OCI-LY7 (cell line): ENCODE data around the gene DAZL. TPM values are rescaled to one million over a fixed set of nuclear protein-coding genes. Genes with fewer than 3 reads are reported as not detected.

Source experiments
- BruUV-seq: library from RNA; stranded (reverse); fragments of 400-500 nt; replicated peaks from 2 replicates; lab custom pipeline; 2021; lab: Mats Ljungman, UMichigan
- CTCF ChIA-PET: fragments of 300-600 bp; sonication (Branson Sonifier 250); formaldehyde crosslinking; loops from one replicate; lab custom pipeline; 2022; ENCODE audit warnings: antibody characterized with exemption; ENCODE audit not compliant: unreplicated experiment; lab: Charles Lee
- POLR2A ChIA-PET: fragments of 300-600 bp; sonication (Branson Sonifier 250); formaldehyde crosslinking; loops from one replicate; lab custom pipeline; 2022; ENCODE audit warnings: antibody characterized with exemption; lab: Charles Lee
- DNase-seq: peaks from one replicate; pipeline ENCODE4 v3.0.0-alpha.2; 2015; ENCODE audit warnings: low spot score
- H2AFZ ChIP-seq: fragments of 200-600 bp; sonication (generic), shearing (Covaris generic); 2 replicates; pipeline ENCODE4 v1.6.1; 2014; ENCODE audit warnings: mild to moderate bottlenecking, antibody characterized with exemption, low read length, moderate library complexity
- H3K27ac ChIP-seq: fragments of 200-600 bp; sonication (generic); 2 replicates; pipeline ENCODE4 v1.5.1; 2014; ENCODE audit warnings: mixed run types, low read depth, mild to moderate bottlenecking, moderate library complexity, low read length, inconsistent platforms; ENCODE audit not compliant: poor library complexity, severe bottlenecking
- H3K36me3 ChIP-seq: fragments of 200-600 bp; sonication (generic); 2 replicates; pipeline ENCODE4 v1.6.1; 2014; ENCODE audit warnings: mild to moderate bottlenecking, antibody characterized with exemption, low read length, moderate library complexity, mixed read lengths; ENCODE audit not compliant: insufficient read depth
- H3K4me1 ChIP-seq: fragments of 200-600 bp; sonication (generic); 2 replicates; pipeline ENCODE4 v1.5.1; 2014; ENCODE audit warnings: mild to moderate bottlenecking, low read length; ENCODE audit not compliant: insufficient read depth, poor library complexity, severe bottlenecking
- H3K4me2 ChIP-seq: fragments of 200-600 bp; sonication (generic); 2 replicates; pipeline ENCODE4 v1.6.1; 2014; ENCODE audit warnings: mild to moderate bottlenecking, low read length
- H3K4me3 ChIP-seq: fragments of 200-600 bp; sonication (generic); 2 replicates; pipeline ENCODE4 v1.5.1; 2014; ENCODE audit warnings: mild to moderate bottlenecking, low read depth, low read length; ENCODE audit not compliant: poor library complexity, severe bottlenecking
- H3K79me2 ChIP-seq: fragments of 200-600 bp; sonication (generic); 2 replicates; pipeline ENCODE4 v1.6.1; 2016; ENCODE audit warnings: low read depth, mild to moderate bottlenecking, low read length, moderate library complexity, mixed read lengths; ENCODE audit not compliant: insufficient read depth
- H3K9me2 ChIP-seq: fragments of 200-600 bp; sonication (generic); 2 replicates; pipeline ENCODE4 v1.6.1; 2016; ENCODE audit warnings: mild to moderate bottlenecking, low read length, mixed read lengths; ENCODE audit not compliant: insufficient read depth
- H3K9me3 ChIP-seq: fragments of 200-600 bp; sonication (generic); 2 replicates; pipeline ENCODE4 v1.6.1; 2014; ENCODE audit warnings: mild to moderate bottlenecking, mixed run types, low read length, mixed read lengths
- H4K20me1 ChIP-seq: fragments of 200-600 bp; sonication (generic); 2 replicates; pipeline ENCODE4 v1.6.1; 2014; ENCODE audit warnings: mild to moderate bottlenecking, antibody characterized with exemption, low read length, moderate library complexity, mixed read lengths; ENCODE audit not compliant: insufficient read depth
- CTCF ChIP-seq: fragments of 200-600 bp; sonication (generic); conservative IDR thresholded peaks from 2 replicates; pipeline ENCODE4 v1.5.1; 2014; ENCODE audit warnings: mild to moderate bottlenecking, antibody characterized with exemption, low read length, moderate library complexity, mixed read lengths
- EZH2phosphoT487 ChIP-seq: fragments of 200-600 bp; sonication (generic); IDR thresholded peaks from 2 replicates; pipeline ENCODE4 v1.6.1; 2018; ENCODE audit warnings: low read depth, borderline replicate concordance, mild to moderate bottlenecking, mixed run types, antibody characterized with exemption, low read length, moderate library complexity, mixed read lengths
- intact Hi-C: fragments of 100-400 bp; cut with micrococcal nuclease; formaldehyde crosslinking; loops from one replicate; pipeline ENCODE4 v1.10.0; 2022; ENCODE audit not compliant: unreplicated experiment
- total RNA-seq, 2 experiments: library from RNA; depleted of rRNA in 1 of 2; stranded (reverse); fragments of >200 nt in 1 of 2; shearing (Covaris generic) in 1 of 2; gene quantifications; 2 replicates each; pipeline ENCODE4 v1.2.3, GENCODE V29; 2014 to 2022

DAZL gene
- total RNA-seq, 2 experiments from 2014 or later = not detected

DNA sequence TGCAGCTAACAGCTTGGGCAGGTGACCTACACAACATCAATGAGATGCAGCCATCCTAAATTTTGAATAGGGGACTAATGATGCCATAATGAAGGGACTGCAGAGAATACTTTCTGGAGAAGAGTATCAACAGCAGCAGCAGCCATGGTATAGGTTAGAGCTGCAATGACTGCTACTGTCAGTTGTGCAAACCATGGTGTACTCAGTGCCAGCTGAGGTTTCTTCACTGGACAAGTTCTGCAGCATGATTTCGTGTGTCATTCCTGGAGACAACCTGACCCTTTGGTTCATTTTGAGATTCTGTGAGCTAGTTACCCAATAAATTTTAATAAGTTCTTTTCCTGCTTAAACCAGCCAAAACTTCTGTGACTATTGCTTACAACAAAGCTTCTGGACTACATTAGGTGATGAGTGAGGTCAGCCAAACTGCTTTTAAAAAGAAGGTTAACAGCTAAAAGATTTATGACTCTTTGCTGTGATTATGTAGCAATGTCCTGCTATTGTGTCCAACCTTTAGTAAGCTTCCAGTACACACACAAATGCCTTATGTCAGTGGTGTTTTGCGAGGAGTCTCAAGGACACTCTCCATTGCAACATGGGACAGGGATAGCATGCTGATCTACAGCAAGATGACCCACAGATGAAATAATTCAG, 4.8 kb upstream of the DAZL start:
- intact Hi-C loops = no loop called here
- H3K9me2 ChIP-seq = no peaks in the 10 kb centered on the region
- no peak overlapping the region for H3K4me2 ChIP-seq
- TF ChIP-seq EZH2phosphoT487 (no peak), CTCF (no peak)
- no peak overlapping the region for H3K4me3 ChIP-seq
- no peaks in the 10 kb centered on the region for H3K4me1 ChIP-seq
- no peak for DNase-seq
- no peaks in the 10 kb centered on the region for H4K20me1 ChIP-seq
- CTCF ChIA-PET = no interaction called here
- no peak overlapping the region for H2AFZ ChIP-seq
- no peaks in the 10 kb centered on the region for H3K9me3 ChIP-seq
- H3K79me2 ChIP-seq = no peaks in the 10 kb centered on the region
- H3K27ac ChIP-seq = no peak overlapping the region
- H3K36me3 ChIP-seq = no peaks in the 10 kb centered on the region
- POLR2A ChIA-PET = interaction anchor here (0.6 to 1.5 kb wide), 3 partner anchors 9 to 231 kb away, joined by 3 to 5 read pairs (median 3); no protein-coding TSS in a partner anchor
- no TSS peak for BruUV-seq

GRCh38 chr3:16608816-16609215, 3.6 kb upstream of the DAZL start:
- no peaks in the 10 kb centered on the region for H3K9me3 ChIP-seq
- intact Hi-C loops = no loop called here
- no peak overlapping the region for H2AFZ ChIP-seq
- H3K4me3 ChIP-seq = no peak overlapping the region
- no peak for DNase-seq
- no peaks in the 10 kb centered on the region for H3K36me3 ChIP-seq
- H3K9me2 ChIP-seq = no peaks in the 10 kb centered on the region
- ChIA-PET CTCF (no interaction called here), POLR2A (interaction anchor here (0.5 to 1.6 kb wide), 3 partner anchors 29 to 585 kb away, joined by 3 to 4 read pairs (median 3); no protein-coding TSS in a partner anchor)
- no peaks in the 10 kb centered on the region for H3K79me2 ChIP-seq
- no peak for TF ChIP-seq CTCF
- TF ChIP-seq EZH2phosphoT487 = no peak
- H4K20me1 ChIP-seq = no peaks in the 10 kb centered on the region
- no peaks in the 10 kb centered on the region for H3K4me1 ChIP-seq
- H3K4me2 ChIP-seq = no peak overlapping the region
- BruUV-seq = no TSS peak
- H3K27ac ChIP-seq = no peak overlapping the region

- H3K9me2 ChIP-seq = no peaks in the 10 kb centered on the region
- H4K20me1 ChIP-seq = no peaks in the 10 kb centered on the region
- no peak overlapping the region for H2AFZ ChIP-seq
- POLR2A ChIA-PET = interaction anchor here (0.6 to 1.6 kb wide), 4 partner anchors 10 to 30 kb away, joined by 3 read pairs; no protein-coding TSS in a partner anchor
- no peak overlapping the region for H3K27ac ChIP-seq
- no peak overlapping the region for H3K4me2 ChIP-seq
- no peaks in the 10 kb centered on the region for H3K79me2 ChIP-seq
- H3K4me1 ChIP-seq = no peaks in the 10 kb centered on the region
- no peak for TF ChIP-seq EZH2phosphoT487
- no peak for TF ChIP-seq CTCF
- no peaks in the 10 kb centered on the region for H3K9me3 ChIP-seq
- intact Hi-C loops = no loop called here
- no peak overlapping the region for H3K4me3 ChIP-seq
- no peaks in the 10 kb centered on the region for H3K36me3 ChIP-seq
- BruUV-seq = no TSS peak
- no peak for DNase-seq
- CTCF ChIA-PET = no interaction called here
Observed at GRCh38 chr3:16607718-16608117, 2.5 kb upstream of the DAZL start.
